Right ventricle myocardium superior (tissue), 1 donor: ENCODE data around the gene AHNAK. TPM values are rescaled to one million over a fixed set of nuclear protein-coding genes. Genes with fewer than 3 reads are reported as not detected.
"Not testable (repeated sequence)": the region's sequence is repeated elsewhere in the genome, so short reads cannot be mapped to it uniquely, and the experiment has no call there.

Source experiments
- ATAC-seq: fragments of 200-7000 bp; cut with Tn5 transposase; one replicate; pipeline ENCODE4 v1.9.1; 2020; ENCODE audit warnings: mild to moderate bottlenecking; ENCODE audit not compliant: poor library complexity
- DNase-seq: peaks from one replicate; pipeline ENCODE4 v3.0.0-alpha.2; 2020
- intact Hi-C: fragments of 100-400 bp; cut with DNase I; formaldehyde crosslinking; loops from one replicate; pipeline ENCODE4 v1.11.2; 2022
- long read RNA-seq: library from polyadenylated mRNA; unstranded; transcript quantifications from one replicate; pipeline ENCODE4 v2.0.0, GENCODE V29; 2021
- total RNA-seq: library from RNA; stranded (reverse); fragmentation: NEBNext Ultra II Directional; extraction: Animal tissue kit (Norgen Biotek cat#: 25700); gene quantifications from one replicate; pipeline ENCODE4 v1.2.1, GENCODE V29; 2021
- donor health status: DM: no; HTN: yes; CAD: no; lungs with severe emphysema.

AHNAK gene, protein sequence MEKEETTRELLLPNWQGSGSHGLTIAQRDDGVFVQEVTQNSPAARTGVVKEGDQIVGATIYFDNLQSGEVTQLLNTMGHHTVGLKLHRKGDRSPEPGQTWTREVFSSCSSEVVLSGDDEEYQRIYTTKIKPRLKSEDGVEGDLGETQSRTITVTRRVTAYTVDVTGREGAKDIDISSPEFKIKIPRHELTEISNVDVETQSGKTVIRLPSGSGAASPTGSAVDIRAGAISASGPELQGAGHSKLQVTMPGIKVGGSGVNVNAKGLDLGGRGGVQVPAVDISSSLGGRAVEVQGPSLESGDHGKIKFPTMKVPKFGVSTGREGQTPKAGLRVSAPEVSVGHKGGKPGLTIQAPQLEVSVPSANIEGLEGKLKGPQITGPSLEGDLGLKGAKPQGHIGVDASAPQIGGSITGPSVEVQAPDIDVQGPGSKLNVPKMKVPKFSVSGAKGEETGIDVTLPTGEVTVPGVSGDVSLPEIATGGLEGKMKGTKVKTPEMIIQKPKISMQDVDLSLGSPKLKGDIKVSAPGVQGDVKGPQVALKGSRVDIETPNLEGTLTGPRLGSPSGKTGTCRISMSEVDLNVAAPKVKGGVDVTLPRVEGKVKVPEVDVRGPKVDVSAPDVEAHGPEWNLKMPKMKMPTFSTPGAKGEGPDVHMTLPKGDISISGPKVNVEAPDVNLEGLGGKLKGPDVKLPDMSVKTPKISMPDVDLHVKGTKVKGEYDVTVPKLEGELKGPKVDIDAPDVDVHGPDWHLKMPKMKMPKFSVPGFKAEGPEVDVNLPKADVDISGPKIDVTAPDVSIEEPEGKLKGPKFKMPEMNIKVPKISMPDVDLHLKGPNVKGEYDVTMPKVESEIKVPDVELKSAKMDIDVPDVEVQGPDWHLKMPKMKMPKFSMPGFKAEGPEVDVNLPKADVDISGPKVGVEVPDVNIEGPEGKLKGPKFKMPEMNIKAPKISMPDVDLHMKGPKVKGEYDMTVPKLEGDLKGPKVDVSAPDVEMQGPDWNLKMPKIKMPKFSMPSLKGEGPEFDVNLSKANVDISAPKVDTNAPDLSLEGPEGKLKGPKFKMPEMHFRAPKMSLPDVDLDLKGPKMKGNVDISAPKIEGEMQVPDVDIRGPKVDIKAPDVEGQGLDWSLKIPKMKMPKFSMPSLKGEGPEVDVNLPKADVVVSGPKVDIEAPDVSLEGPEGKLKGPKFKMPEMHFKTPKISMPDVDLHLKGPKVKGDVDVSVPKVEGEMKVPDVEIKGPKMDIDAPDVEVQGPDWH (N-terminal part only)
- 318 TPM for total RNA-seq
- long read RNA-seq, full-length matches to known transcripts: 46 of 69 reads
- long read RNA-seq, partial matches to known transcripts: 1 of 69 reads
- long read RNA-seq, other reads (novel, unspliced or antisense): 22 of 69 reads

GRCh38 chr11:62546244-62546928 lies at the start of gene AHNAK:
TSS of gene AHNAK (minus strand) at chr11:62546806. CDS start at chr11:62536098, 10,708 bp downstream.
- DNase-seq (peak; percentile 93), ATAC-seq (peak; percentile 77)
- intact Hi-C loops: loop anchor here (5.0 kb wide), 1 partner anchor 149 kb away; no protein-coding TSS in a partner anchor

DNA sequence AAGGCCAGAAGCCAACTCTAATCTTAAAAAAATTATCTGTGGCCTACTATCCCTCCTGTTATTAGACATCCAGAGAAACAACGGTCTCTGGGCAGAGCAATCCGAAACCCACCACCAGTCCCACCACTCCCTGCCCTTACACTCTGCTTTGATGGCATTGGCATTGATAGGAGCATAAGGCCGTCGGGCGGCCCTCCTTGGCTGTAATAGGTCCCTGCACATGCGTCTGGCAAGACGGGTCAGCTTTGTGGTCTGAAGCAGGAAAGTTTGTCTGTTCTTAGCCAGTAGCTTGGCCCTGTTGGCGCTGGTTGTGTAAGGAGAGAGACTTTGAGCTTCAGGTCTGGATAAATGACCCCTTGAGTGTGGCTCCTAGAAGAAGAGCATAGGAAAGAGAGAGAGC lies 48.5 kb upstream of the AHNAK start:
- ATAC-seq (no peak), DNase-seq (no peak)
- intact Hi-C loops: no loop called here

GRCh38 chr11:62593434-62594044 lies 46.9 kb upstream of the AHNAK start:
- ATAC-seq: peak; percentile 9

GRCh38 chr11:62592989-62593421 lies 46.4 kb upstream of the AHNAK start:
- no peak for DNase-seq
- no peak for ATAC-seq
- intact Hi-C loops: no loop called here

More at GRCh38 chr11:62593434-62594044, 46.9 kb upstream of the AHNAK start:
- intact Hi-C loops: no loop called here
- peak; percentile 88 for DNase-seq

GRCh38 chr11:62592146-62592815 lies 45.7 kb upstream of the AHNAK start:
- ATAC-seq: peak; percentile 16
- intact Hi-C loops: no loop called here
- no peak for DNase-seq

- ATAC-seq (peak; percentile 96), DNase-seq (peak; percentile 97)
Observed at GRCh38 chr11:62591448-62592145, 45.0 kb upstream of the AHNAK start, which contains the start of gene TUT1. TSS of gene TUT1 (minus strand) at chr11:62591523. CDS start at chr11:62591485, 38 bp downstream.

GRCh38 chr11:62588966-62589637 lies 42.5 kb upstream of the AHNAK start:
- no peak for ATAC-seq
- DNase-seq: peak; percentile 20

More at GRCh38 chr11:62591448-62592145, 45.0 kb upstream of the AHNAK start, which contains the start of gene TUT1:
- intact Hi-C loops: no loop called here

DNA sequence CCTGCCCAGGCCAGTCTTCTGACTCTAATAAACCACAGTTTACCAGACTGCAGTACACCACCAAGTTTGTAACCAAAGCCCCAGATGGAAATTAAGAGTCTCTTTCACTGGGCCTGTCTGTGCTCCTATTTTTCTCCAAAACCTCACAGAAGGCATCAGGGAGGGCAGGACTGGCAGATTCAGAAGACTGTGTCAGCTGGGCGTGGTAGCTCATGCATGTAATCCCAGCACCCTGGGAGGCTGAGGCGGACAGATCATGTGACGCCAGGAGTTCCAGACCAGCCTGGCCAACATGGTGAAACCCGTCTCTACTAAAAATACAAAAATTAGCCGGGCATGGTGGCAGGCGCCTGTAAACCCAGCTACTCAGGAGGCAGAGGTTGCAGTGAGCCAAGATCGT lies 38.8 kb upstream of the AHNAK start:
- DNase-seq: peak; percentile 12
- intact Hi-C loops, ATAC-seq: not testable (repeated sequence)

More at GRCh38 chr11:62588966-62589637, 42.5 kb upstream of the AHNAK start:
- intact Hi-C loops: no loop called here

- DNase-seq, ATAC-seq, intact Hi-C loops: not testable (repeated sequence)
Observed at GRCh38 chr11:62581735-62582134, 35.1 kb upstream of the AHNAK start.

- intact Hi-C loops: no loop called here
- ATAC-seq (no peak), DNase-seq (peak; percentile 21)
Observed at GRCh38 chr11:62580959-62581715, 34.5 kb upstream of the AHNAK start.

DNA sequence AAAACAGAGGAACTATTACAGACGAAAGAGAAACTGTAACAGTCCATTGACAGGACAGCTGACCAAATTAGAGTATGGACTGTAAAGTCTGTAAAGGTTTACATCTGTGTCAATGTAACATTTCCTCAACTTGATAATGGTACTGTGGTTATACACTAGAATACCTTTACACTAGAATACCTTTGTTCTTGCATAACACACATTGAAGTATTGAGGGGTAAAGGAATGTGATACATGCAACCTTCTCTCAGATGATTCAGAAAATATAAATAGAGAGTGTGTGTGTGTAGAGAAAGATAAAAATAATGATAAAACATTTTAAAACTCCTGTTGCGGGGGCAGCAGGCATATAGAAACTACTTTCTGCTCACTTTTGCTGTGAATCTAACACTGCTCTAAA lies 32.6 kb upstream of the AHNAK start:
- intact Hi-C loops: no loop called here
- ATAC-seq (no peak), DNase-seq (no peak)

DNA sequence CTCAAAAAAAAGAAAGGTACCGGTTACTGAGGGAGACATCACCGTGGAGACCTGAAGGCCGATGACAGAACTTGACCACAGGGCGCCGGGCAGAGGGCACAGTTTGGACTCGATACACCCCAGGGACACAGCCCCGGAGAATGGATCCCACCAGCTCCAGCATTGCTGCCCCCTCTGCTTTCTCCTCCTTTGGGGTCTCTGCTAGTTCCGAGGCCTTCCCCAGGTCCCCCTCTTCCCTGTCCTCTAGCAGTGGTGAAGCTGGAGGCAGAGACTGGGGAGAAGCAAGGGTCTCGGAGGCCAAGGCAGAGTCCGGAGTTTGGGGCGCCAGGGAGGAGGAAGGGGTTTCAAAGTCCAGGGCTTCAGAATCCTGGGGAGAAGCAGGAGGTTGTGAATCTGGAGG lies 31.9 kb upstream of the AHNAK start:
- ATAC-seq: no peak
- peak; percentile 21 for DNase-seq
- intact Hi-C loops: no loop called here

GRCh38 chr11:62577046-62577714 lies 30.6 kb upstream of the AHNAK start:
- intact Hi-C loops: no loop called here
- DNase-seq (peak; percentile 40), ATAC-seq (no peak)

GRCh38 chr11:62575837-62576236 lies 29.2 kb upstream of the AHNAK start:
- DNase-seq (peak; percentile 24), ATAC-seq (no peak)
- intact Hi-C loops: no loop called here
